AG09319 (cell line): ENCODE data around the gene EIF3I.
"Not testable (repeated sequence)": the region's sequence is repeated elsewhere in the genome, so short reads cannot be mapped to it uniquely, and the experiment has no call there.

Experiments used
- DNase-seq: peaks from one replicate; pipeline ENCODE4 v3.0.0-alpha.2; 2010; ENCODE audit warnings: low read depth; ENCODE audit errors: extremely low read depth
- CTCF ChIP-seq: IDR thresholded peaks from 2 replicates; pipeline ENCODE4 v1.5.1; 2011; ENCODE audit warnings: low read depth, mild to moderate bottlenecking, inconsistent platforms, low read length, moderate library complexity

The EIF3I gene

GRCh38 chr1:32257227-32257508 is 35.0 kb downstream of the EIF3I start:
- no peak for TF ChIP-seq CTCF
- no peak for DNase-seq

- DNase-seq: not testable (repeated sequence)
Measured at GRCh38 chr1:32263236-32263593, 41.0 kb downstream of the EIF3I start.

- no peak for TF ChIP-seq CTCF
- no peak for DNase-seq
Measured at GRCh38 chr1:32263744-32264143, 41.5 kb downstream of the EIF3I start.

- TF ChIP-seq CTCF: no peak
- no peak for DNase-seq
Measured at GRCh38 chr1:32265846-32266245, 43.6 kb downstream of the EIF3I start.

- no peak for DNase-seq
Measured at GRCh38 chr1:32266921-32267591, 44.8 kb downstream of the EIF3I start.

GRCh38 chr1:32269744-32270143 is 47.5 kb downstream of the EIF3I start:
- no peak for DNase-seq
- TF ChIP-seq CTCF: no peak

More at GRCh38 chr1:32266921-32267591, 44.8 kb downstream of the EIF3I start:
- TF ChIP-seq CTCF: no peak

GRCh38 chr1:32272557-32273390 is 50.6 kb downstream of the EIF3I start:
- TF ChIP-seq CTCF: no peak
- no peak for DNase-seq
